ENCODE data around the gene CCL7.

Gene CCL7

GRCh38 chr17:34306466-34306865 lies 36.4 kb downstream of the CCL7 start:
- no peaks in the 10 kb centered on the region for H3K36me3 ChIP-seq (ENCODE audit: control insufficient read depth in 2 of 2, insufficient read depth in 2 of 2, low read length in 2 of 2)
- H3K27ac ChIP-seq (ENCODE audit: low read length), result no peak overlapping the region

GRCh38 chr17:34307110-34307509 lies 37.1 kb downstream of the CCL7 start:
- no peak overlapping the region for H3K27ac ChIP-seq (ENCODE audit: low read length)
- no peaks in the 10 kb centered on the region for H3K36me3 ChIP-seq (ENCODE audit: control insufficient read depth in 2 of 2, insufficient read depth in 2 of 2, low read length in 2 of 2)
- H3K27me3 ChIP-seq (ENCODE audit: control insufficient read depth in 1 of 2, insufficient read depth in 2 of 2, low read length in 2 of 2), result no peaks in the 10 kb centered on the region
- H3K9me3 ChIP-seq (ENCODE audit: control insufficient read depth in 2 of 2, low read length in 2 of 2), result no peaks in the 10 kb centered on the region
- no peak overlapping the region for H3K4me3 ChIP-seq (ENCODE audit: low read length in 2 of 2)
- no peak overlapping the region for H3K9ac ChIP-seq (ENCODE audit: low read length in 2 of 2)
- peaks cover 3% of the 10 kb centered on the region for H3K4me1 ChIP-seq (ENCODE audit: control insufficient read depth, insufficient read depth, low read length)

More at GRCh38 chr17:34306466-34306865, 36.4 kb downstream of the CCL7 start:
- no peaks in the 10 kb centered on the region for H3K27me3 ChIP-seq (ENCODE audit: control insufficient read depth in 1 of 2, insufficient read depth in 2 of 2, low read length in 2 of 2)
- H3K4me3 ChIP-seq (ENCODE audit: low read length in 2 of 2), result no peak overlapping the region
- H3K9me3 ChIP-seq (ENCODE audit: control insufficient read depth in 2 of 2, low read length in 2 of 2), result no peaks in the 10 kb centered on the region
- H3K4me1 ChIP-seq (ENCODE audit: control insufficient read depth, insufficient read depth, low read length), result peaks cover 3% of the 10 kb centered on the region
- no peak overlapping the region for H3K9ac ChIP-seq (ENCODE audit: low read length in 2 of 2)

- peaks cover 3% of the 10 kb centered on the region for H3K4me1 ChIP-seq (ENCODE audit: control insufficient read depth, insufficient read depth, low read length)
These were observed 38.4 kb downstream of the CCL7 start for GRCh38 chr17:34308371-34308770.

GRCh38 chr17:34311291-34311690 lies 41.3 kb downstream of the CCL7 start:
- Histone ChIP-seq H3K4me3 (ENCODE audit: low read length in 2 of 2) (no peak overlapping the region), H3K9ac (ENCODE audit: low read length in 2 of 2) (no peak overlapping the region), H3K27me3 (ENCODE audit: control insufficient read depth in 1 of 2, insufficient read depth in 2 of 2, low read length in 2 of 2) (no peaks in the 10 kb centered on the region), H3K9me3 (ENCODE audit: control insufficient read depth in 2 of 2, low read length in 2 of 2) (no peaks in the 10 kb centered on the region), H3K4me1 (ENCODE audit: control insufficient read depth, insufficient read depth, low read length) (peaks cover 9% of the 10 kb centered on the region), H3K36me3 (ENCODE audit: control insufficient read depth in 2 of 2, insufficient read depth in 2 of 2, low read length in 2 of 2) (no peaks in the 10 kb centered on the region), H3K27ac (ENCODE audit: low read length) (no peak overlapping the region)

More at GRCh38 chr17:34308371-34308770, 38.4 kb downstream of the CCL7 start:
- Histone ChIP-seq H3K9me3 (ENCODE audit: control insufficient read depth in 2 of 2, low read length in 2 of 2) (no peaks in the 10 kb centered on the region), H3K9ac (ENCODE audit: low read length in 2 of 2) (no peak overlapping the region), H3K36me3 (ENCODE audit: control insufficient read depth in 2 of 2, insufficient read depth in 2 of 2, low read length in 2 of 2) (no peaks in the 10 kb centered on the region), H3K4me3 (ENCODE audit: low read length in 2 of 2) (no peak overlapping the region), H3K27me3 (ENCODE audit: control insufficient read depth in 1 of 2, insufficient read depth in 2 of 2, low read length in 2 of 2) (no peaks in the 10 kb centered on the region), H3K27ac (ENCODE audit: low read length) (no peak overlapping the region)

- Histone ChIP-seq H3K9me3 (ENCODE audit: control insufficient read depth in 2 of 2, low read length in 2 of 2) (no peaks in the 10 kb centered on the region), H3K27me3 (ENCODE audit: control insufficient read depth in 1 of 2, insufficient read depth in 2 of 2, low read length in 2 of 2) (no peaks in the 10 kb centered on the region), H3K27ac (ENCODE audit: low read length) (peak overlapping the region; percentile 50), H3K4me1 (ENCODE audit: control insufficient read depth, insufficient read depth, low read length) (peaks cover 7% of the 10 kb centered on the region), H3K36me3 (ENCODE audit: control insufficient read depth in 2 of 2, insufficient read depth in 2 of 2, low read length in 2 of 2) (no peaks in the 10 kb centered on the region), H3K9ac (ENCODE audit: low read length in 2 of 2) (no peak overlapping the region), H3K4me3 (ENCODE audit: low read length in 2 of 2) (no peak overlapping the region)
These were observed 42.1 kb downstream of the CCL7 start for GRCh38 chr17:34312080-34312479.

- H3K27ac ChIP-seq (ENCODE audit: low read length), result peak overlapping the region; percentile 50
- H3K4me1 ChIP-seq (ENCODE audit: control insufficient read depth, insufficient read depth, low read length), result peaks cover 7% of the 10 kb centered on the region
- no peak overlapping the region for H3K9ac ChIP-seq (ENCODE audit: low read length in 2 of 2)
- H3K36me3 ChIP-seq (ENCODE audit: control insufficient read depth in 2 of 2, insufficient read depth in 2 of 2, low read length in 2 of 2), result no peaks in the 10 kb centered on the region
- no peaks in the 10 kb centered on the region for H3K27me3 ChIP-seq (ENCODE audit: control insufficient read depth in 1 of 2, insufficient read depth in 2 of 2, low read length in 2 of 2)
- no peaks in the 10 kb centered on the region for H3K9me3 ChIP-seq (ENCODE audit: control insufficient read depth in 2 of 2, low read length in 2 of 2)
- no peak overlapping the region for H3K4me3 ChIP-seq (ENCODE audit: low read length in 2 of 2)
These were observed 43.1 kb downstream of the CCL7 start for GRCh38 chr17:34313164-34313563.

- H3K27ac ChIP-seq (ENCODE audit: low read length), result peak overlapping the region; percentile 43
- H3K4me3 ChIP-seq (ENCODE audit: low read length in 2 of 2), result no peak overlapping the region
- H3K27me3 ChIP-seq (ENCODE audit: control insufficient read depth in 1 of 2, insufficient read depth in 2 of 2, low read length in 2 of 2), result no peaks in the 10 kb centered on the region
- no peaks in the 10 kb centered on the region for H3K36me3 ChIP-seq (ENCODE audit: control insufficient read depth in 2 of 2, insufficient read depth in 2 of 2, low read length in 2 of 2)
- peaks cover 7% of the 10 kb centered on the region for H3K4me1 ChIP-seq (ENCODE audit: control insufficient read depth, insufficient read depth, low read length)
- H3K9me3 ChIP-seq (ENCODE audit: control insufficient read depth in 2 of 2, low read length in 2 of 2), result no peaks in the 10 kb centered on the region
- H3K9ac ChIP-seq (ENCODE audit: low read length in 2 of 2), result no peak overlapping the region
These were observed 44.3 kb downstream of the CCL7 start for GRCh38 chr17:34314279-34314678.

- Histone ChIP-seq H3K27ac (ENCODE audit: low read length) (no peak overlapping the region), H3K36me3 (ENCODE audit: control insufficient read depth in 2 of 2, insufficient read depth in 2 of 2, low read length in 2 of 2) (no peaks in the 10 kb centered on the region), H3K4me3 (ENCODE audit: low read length in 2 of 2) (no peak overlapping the region), H3K27me3 (ENCODE audit: control insufficient read depth in 1 of 2, insufficient read depth in 2 of 2, low read length in 2 of 2) (no peaks in the 10 kb centered on the region), H3K9ac (ENCODE audit: low read length in 2 of 2) (no peak overlapping the region), H3K4me1 (ENCODE audit: control insufficient read depth, insufficient read depth, low read length) (peaks cover 7% of the 10 kb centered on the region), H3K9me3 (ENCODE audit: control insufficient read depth in 2 of 2, low read length in 2 of 2) (peaks cover 0 to 2% of the 10 kb centered on the region in 2 donors)
These were observed 48.5 kb downstream of the CCL7 start for GRCh38 chr17:34318474-34318873.

- H3K4me1 ChIP-seq (ENCODE audit: control insufficient read depth, insufficient read depth, low read length), result peaks cover 2% of the 10 kb centered on the region
- peaks cover 0 to 2% of the 10 kb centered on the region in 2 donors for H3K9me3 ChIP-seq (ENCODE audit: control insufficient read depth in 2 of 2, low read length in 2 of 2)
- H3K4me3 ChIP-seq (ENCODE audit: low read length in 2 of 2), result no peak within 1 kb of the TSS
- no peak within 1 kb of the TSS for H3K27ac ChIP-seq (ENCODE audit: low read length)
- no peaks in the 10 kb centered on the region for H3K27me3 ChIP-seq (ENCODE audit: control insufficient read depth in 1 of 2, insufficient read depth in 2 of 2, low read length in 2 of 2)
- H3K36me3 ChIP-seq (ENCODE audit: control insufficient read depth in 2 of 2, insufficient read depth in 2 of 2, low read length in 2 of 2), result no peaks in the 10 kb centered on the region
- H3K9ac ChIP-seq (ENCODE audit: low read length in 2 of 2), result no peak within 1 kb of the TSS
These were observed 49.0 kb downstream of the CCL7 start, which contains the start of gene CCL8 for GRCh38 chr17:34319039-34319483. Gene CCL8 (plus strand): TSS chr17:34319435. CDS start chr17:34319502, 67 bp downstream.
